SKM-1 (cell line): ENCODE measurements around the gene COBLL1.

ENCODE experiments used
- DNase-seq: peaks from one replicate; lab custom pipeline; 2025; ENCODE audit not compliant: unreplicated experiment; lab: John Stamatoyannopoulos, UW

COBLL1 gene

GRCh38 chr2:164688896-164689419 is 152.7 kb downstream of the COBLL1 start:
- DNase-seq: no peak

DNA sequence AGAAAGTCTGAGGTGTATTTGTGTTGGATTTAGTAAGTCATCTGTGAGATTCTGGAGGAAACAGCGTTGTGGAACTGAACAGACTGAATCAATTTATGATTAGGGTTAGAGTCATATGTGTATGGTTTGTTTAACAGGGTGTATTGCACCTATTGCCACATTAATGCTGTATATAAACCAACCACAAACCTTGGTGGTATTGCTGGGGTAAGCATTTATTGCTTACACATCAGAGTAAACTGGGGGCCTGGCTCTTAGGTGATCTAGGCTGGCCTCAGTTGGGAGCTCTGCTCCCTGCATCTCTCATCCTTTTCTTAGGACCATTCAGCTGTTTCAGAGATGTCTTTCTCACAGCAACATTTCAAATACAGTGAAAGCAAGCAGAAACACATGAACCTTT is 160.6 kb downstream of the COBLL1 start:
- no peak for DNase-seq

DNA sequence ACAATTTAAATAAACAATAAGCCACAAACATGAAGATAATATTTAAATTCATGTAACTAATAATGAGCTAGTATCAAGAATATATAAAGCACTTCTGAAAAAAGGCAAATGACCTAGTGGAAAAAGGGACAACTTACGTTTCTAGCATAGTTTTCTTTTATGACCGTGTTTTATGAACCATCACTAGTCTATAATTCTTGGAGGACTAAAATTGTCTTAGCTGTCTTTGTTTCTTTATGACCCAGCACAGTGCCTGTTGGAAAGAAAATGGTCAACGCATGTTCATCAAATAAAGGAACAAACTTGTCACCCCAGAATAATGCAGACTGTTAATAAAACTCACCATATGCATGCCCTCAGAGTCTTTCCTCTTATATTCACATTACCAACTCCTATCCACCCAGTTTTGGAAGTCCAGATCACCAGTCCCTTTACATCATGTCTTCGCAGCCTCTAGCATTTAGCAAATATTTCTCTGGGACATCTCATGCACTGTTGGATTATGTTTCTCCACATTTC is 162.9 kb downstream of the COBLL1 start:
- no peak for DNase-seq

DNA sequence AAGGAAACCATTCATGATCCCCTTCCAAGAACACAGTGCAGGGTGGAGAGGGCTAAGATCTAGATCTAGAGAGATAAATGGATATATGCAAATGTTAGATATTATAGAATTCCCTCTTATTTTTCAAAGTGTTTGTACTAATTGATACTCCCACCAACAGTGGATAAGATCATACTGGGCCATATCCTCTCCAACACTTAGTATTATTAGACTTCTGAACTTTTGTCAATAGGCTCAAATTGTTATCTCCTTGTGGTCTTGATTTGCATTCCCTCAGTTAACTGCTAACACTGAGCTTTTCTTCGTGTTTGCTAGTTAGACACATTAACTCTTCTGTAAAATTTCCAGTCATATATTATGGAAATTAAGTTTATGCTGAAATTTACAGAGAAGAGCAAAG is 163.9 kb downstream of the COBLL1 start:
- no peak for DNase-seq

- DNase-seq: no peak
These were observed 164.4 kb downstream of the COBLL1 start for GRCh38 chr2:164677271-164677670.

- DNase-seq: no peak
These were observed 165.9 kb downstream of the COBLL1 start for GRCh38 chr2:164675687-164676086.

- DNase-seq: no peak
These were observed 166.6 kb downstream of the COBLL1 start for GRCh38 chr2:164675027-164675426.

DNA sequence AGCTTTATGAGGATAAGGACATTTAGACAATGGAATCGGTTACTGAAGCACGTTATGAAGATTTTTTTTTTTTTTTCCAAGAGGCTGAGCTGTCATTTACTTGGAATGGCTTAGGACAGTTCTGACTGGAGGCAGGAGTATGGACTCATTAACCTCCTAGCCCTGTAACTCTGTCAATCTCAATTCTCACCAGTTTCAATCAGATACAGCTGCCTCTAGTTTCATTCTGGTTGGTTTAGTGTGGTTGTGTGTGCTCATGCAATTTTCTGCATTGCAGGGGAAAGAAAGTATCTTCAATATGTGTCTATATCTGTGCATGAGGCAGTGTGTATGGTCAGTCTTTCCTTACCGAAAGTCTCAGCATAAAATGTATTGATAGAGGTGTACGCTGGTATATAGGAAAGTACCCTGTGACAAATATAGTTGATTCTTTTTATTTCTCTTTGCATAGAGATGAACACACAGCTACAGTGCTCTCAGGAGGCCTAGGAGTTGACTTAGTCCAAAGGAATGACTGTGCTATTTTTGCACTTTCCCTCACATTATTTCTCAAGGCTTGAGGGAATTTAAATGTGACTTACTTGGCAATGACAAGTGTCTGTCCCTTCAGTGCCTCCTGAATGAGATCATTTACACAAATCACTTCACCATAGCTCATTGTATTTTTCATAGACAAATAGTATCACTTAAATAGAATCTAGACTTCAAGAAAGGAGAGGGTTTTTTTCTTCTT is 169.8 kb downstream of the COBLL1 start:
- DNase-seq: no peak

DNA sequence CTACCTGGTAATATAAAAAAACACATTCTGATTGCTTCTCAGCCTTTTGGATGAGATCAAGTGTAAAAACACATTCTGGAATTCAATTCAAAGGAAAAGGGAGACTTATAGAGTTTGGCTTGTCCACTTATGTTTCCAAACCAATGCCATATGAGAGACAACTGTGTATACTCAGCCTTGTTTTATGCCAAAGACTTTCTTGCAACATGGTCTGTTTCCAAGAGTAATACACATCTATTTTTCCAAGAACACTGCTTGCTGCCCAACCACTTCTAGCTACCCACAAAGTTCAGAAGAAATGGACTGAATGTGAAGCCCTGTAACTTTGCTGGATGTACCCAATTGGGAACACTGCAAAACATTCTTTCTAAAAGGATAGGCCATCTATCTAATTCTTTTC is 172.3 kb downstream of the COBLL1 start:
- DNase-seq: no peak

- DNase-seq: no peak
These were observed 174.1 kb downstream of the COBLL1 start for GRCh38 chr2:164667566-164667965.

- DNase-seq: no peak
These were observed 177.6 kb downstream of the COBLL1 start for GRCh38 chr2:164664070-164664469.

GRCh38 chr2:164662868-164663631 is 178.6 kb downstream of the COBLL1 start:
- DNase-seq: no peak

- DNase-seq: no peak
These were observed 179.6 kb downstream of the COBLL1 start for GRCh38 chr2:164662066-164662465.

DNA sequence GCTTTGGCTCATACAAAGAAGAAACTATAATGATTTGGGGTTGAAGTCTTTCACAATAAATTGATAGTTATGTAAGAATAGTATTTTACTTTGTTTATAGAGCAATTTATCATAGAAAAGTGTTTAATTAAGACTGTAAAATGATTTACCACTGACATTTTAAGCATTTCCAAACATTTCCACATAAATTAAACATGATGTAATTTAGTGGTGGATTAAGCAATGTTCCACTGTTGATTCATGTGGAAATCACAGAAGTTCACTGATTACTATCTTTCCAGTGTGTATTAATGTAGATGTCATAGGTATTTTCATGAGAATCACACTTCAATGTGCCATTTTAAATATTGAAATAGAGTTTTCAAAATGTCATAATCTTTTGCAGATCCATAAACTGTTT is 180.3 kb downstream of the COBLL1 start:
- no peak for DNase-seq

DNA sequence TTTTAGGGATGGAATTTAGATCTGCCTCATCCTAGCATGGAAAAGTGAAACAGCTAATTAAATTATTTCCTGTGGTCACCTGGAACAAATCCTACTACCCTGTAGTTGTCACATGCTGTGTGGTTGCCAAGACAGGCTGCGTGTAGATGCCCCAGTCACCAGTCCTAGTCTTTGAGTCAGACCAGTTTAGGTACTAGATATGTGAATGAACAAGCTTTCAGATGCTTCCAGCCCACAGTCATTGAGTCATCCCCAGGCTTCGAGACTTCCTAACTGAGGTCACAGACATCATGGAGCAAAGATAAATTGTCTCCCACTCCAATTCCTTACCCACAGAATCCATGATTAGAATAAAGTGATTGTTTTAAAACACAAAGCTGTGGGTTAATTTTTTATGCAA is 184.5 kb downstream of the COBLL1 start:
- no peak for DNase-seq

DNA sequence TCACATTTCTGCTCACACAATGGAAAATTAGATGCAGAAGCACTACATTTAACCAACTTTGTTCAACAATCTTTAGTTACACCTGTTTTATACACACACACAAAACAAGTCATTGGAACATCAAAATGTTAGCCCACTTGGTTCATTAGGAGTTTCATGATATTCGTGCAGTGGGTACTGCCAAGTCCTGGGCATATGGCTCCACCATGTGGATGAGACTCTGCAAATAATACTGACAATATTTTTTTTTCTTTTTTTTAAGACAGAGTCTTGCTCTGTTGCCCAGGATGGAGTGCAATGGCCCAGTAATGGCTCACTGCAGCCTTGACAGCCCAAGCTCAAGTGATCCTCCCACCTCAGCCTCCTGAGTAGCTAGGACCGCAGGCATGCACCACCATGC is 185.9 kb downstream of the COBLL1 start:
- no peak for DNase-seq

- DNase-seq: no peak
These were observed 186.3 kb downstream of the COBLL1 start for GRCh38 chr2:164655336-164655735.

- no peak for DNase-seq
These were observed 190.3 kb downstream of the COBLL1 start for GRCh38 chr2:164651361-164651760.

DNA sequence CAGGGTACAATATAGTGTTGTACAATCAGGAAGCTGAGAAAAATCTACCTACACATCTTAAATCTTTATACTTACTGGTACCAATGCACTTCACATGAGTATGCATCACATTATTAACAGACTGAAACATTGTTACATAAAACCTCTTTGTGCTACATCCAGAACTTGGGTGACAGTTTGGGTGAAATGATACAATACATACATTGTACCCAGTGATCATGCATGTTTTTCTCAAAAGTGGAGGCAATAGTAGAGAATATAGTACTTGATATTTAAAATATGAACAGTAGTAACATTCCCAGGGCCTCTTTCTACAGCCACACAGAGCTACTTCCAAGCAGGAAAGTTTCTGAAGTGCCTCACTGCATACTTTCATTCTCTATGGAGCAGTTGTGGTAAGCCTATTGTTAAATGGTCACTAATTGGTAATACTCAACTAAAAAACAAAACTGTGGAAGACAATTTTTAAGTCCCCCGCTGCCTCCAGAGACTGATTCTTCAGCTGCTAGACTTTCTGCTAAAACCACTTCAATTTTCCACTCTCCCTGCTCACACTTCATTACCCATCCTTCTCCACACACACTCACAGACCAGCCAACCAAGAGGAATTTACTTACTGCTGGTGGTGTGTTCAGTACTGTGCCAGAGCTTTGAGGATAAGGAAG is 197.5 kb downstream of the COBLL1 start:
- DNase-seq: no peak

- DNase-seq: no peak
These were observed 198.6 kb downstream of the COBLL1 start for GRCh38 chr2:164642946-164643555.

GRCh38 chr2:164642268-164642667 is 199.4 kb downstream of the COBLL1 start:
- no peak for DNase-seq
